Heart left ventricle (tissue), 16 donors: ENCODE measurements around the gene DOP1A. TPM values are rescaled to one million over a fixed set of nuclear protein-coding genes. Genes with fewer than 3 reads are reported as not detected.

Experiments
- ATAC-seq, 4 donors: fragments of 200-7000 bp; cut with Tn5 transposase; one replicate each; pipeline ENCODE4 v1.9.1; 2020 to 2022; ENCODE audit warnings: moderate library complexity in 4 of 4, mild to moderate bottlenecking in 3 of 4, moderate number of reproducible peaks in 1 of 4
- DNase-seq, 5 donors: peaks; one replicate each; pipeline ENCODE4 v3.0.0-alpha.2; 2020
- H3K27ac ChIP-seq, 12 donors: fragments of 200-600 bp; sonication (generic) in 4 of 12; one replicate each; pipeline versions ENCODE4 v1.5.0 to v1.8.0; 2016 to 2022; ENCODE audit warnings: mild to moderate bottlenecking in 2 of 12
- H3K27me3 ChIP-seq, 9 donors: fragments of 200-600 bp; sonication (generic) in 2 of 9; one replicate each; pipeline versions ENCODE4 v1.5.1 to v1.8.0; 2016 to 2022; ENCODE audit warnings: mild to moderate bottlenecking in 3 of 9
- H3K36me3 ChIP-seq, 9 donors: fragments of 200-600 bp; sonication (generic) in 2 of 9; one replicate each; pipeline versions ENCODE4 v1.5.0 to v1.8.0; 2018 to 2022; ENCODE audit warnings: mild to moderate bottlenecking in 2 of 9
- H3K4me1 ChIP-seq, 12 donors: fragments of 200-600 bp; sonication (generic) in 4 of 12; one replicate each; pipeline versions ENCODE4 v1.5.0 to v1.8.0; 2016 to 2022; ENCODE audit warnings: mild to moderate bottlenecking in 3 of 12
- H3K4me3 ChIP-seq, 12 donors: fragments of 200-600 bp; sonication (generic) in 4 of 12; one replicate each; pipeline versions ENCODE4 v1.5.0 to v1.8.0; 2017 to 2022; ENCODE audit warnings: mild to moderate bottlenecking in 9 of 12, moderate library complexity in 4 of 12
- H3K9me3 ChIP-seq, 12 donors: fragments of 200-600 bp; sonication (generic) in 4 of 12; one replicate each; pipeline versions ENCODE4 v1.5.0 to v1.8.0; 2016 to 2022; ENCODE audit warnings: mild to moderate bottlenecking in 1 of 12
- CTCF ChIP-seq, 12 donors: fragments of 200-600 bp; sonication (generic) in 4 of 12; IDR thresholded peaks; one replicate each; pipeline versions ENCODE4 v1.5.0 to v1.8.0; 2018 to 2022; ENCODE audit warnings: antibody characterized with exemption in 12 of 12, mild to moderate bottlenecking in 5 of 12
- POLR2A ChIP-seq, 2 donors: fragments of 450-650 bp; IDR thresholded peaks; one replicate each; pipeline ENCODE4 v1.6.1; 2017; ENCODE audit warnings: antibody characterized with exemption in 2 of 2, mild to moderate bottlenecking in 2 of 2, moderate library complexity in 2 of 2
- WGBS, 4 donors: extraction: QIAGEN DNeasy Blood & Tissue Kit in 2 of 4; methylation state at CpG; one replicate each; pipeline versions ENCODE4 v1.1.5 to v1.1.7; 2013 to 2018; 5-methylcytosine and 5-hydroxymethylcytosine counted together
- intact Hi-C, 10 donors: fragments of 100-400 bp; cut with DNase I; formaldehyde crosslinking; loops; one replicate each; pipeline versions ENCODE4 v1.11.1 to v1.14.2; 2022
- polyA plus RNA-seq, 2 donors: library from polyadenylated mRNA; stranded (reverse); fragments of 200-250 nt; gene quantifications; one replicate each; pipeline ENCODE4 v1.2.3, GENCODE V29; 2013
- total RNA-seq, 9 donors: library from RNA; depleted of rRNA in 2 of 9; stranded (reverse); fragments of >200 nt in 2 of 9; fragmentation: NEBNext Ultra II Directional in 3 of 9; extraction: Animal tissue kit (Norgen Biotek cat#: 25700) in 3 of 9; gene quantifications; one replicate each; pipeline versions ENCODE4 v1.1.0 to v1.2.4, GENCODE V29; 2016 to 2023
- donor health status: ischemic (EF 13 %, LVEDD 7.1; RV severe dilation, severe dysfunction).
- donor health status: healthy with polysubstance abuse.
- donor health status: DM: no; HTN: yes; CAD: no.
- donor health status: DM: no; HTN: no; CAD: no.
- donor health status: ischemic (EF 25% LVEDD 6.9; RV normal size, moderate dysfunction).
- donor health status: ischemic (EF 25% LVEDD 5.7; RV mildly dilated, moderate dysfunction).
- donor health status: healthy.
- donor health status: DM: yes; HTN: yes; CAD: no.
- donor health status: ischemic (EF 35%, LVEDD 5.7; RV mildly dilated, moderate dysfunction).
- donor health status: nonischemic (EF 11% LVEDD 7.7; RV severe dilation, severe dysfunction).
- donor health status: DM: yes; HTN: yes; CAD: no.
- donor health status: PGD.
- donor health status: ischemic (EF 29% LVEDD 5.4; RV normal size, mild dysfunction).
- donor health status: nonischemic (EF 23%, LVEDD 6.1; RV moderate dilation, normal function).

Gene DOP1A
- total and polyA plus RNA-seq, 11 donors = 5.0 to 25.7 (median 22.6) TPM

- Histone ChIP-seq H3K27ac (no peak overlapping the region), H3K36me3 (peaks cover 3 to 100% (median 98%) of the 10 kb centered on the region in 9 donors), H3K9me3 (no peaks in the 10 kb centered on the region), H3K4me3 (no peak overlapping the region), H3K4me1 (no peaks in the 10 kb centered on the region), H3K27me3 (no peaks in the 10 kb centered on the region)
- TF ChIP-seq CTCF (IDR thresholded peaks at IDR 0.05) (no peak), POLR2A (IDR thresholded peaks at IDR 0.05) (no peak)
- intact Hi-C loops = loop anchor here in 1 of 10 donors (5.0 kb wide), 1 partner anchor 36 kb away; no protein-coding TSS in a partner anchor
- no peak for DNase-seq
- ATAC-seq = no peak
- 89 to 93% (median 91%) methylated on average over 1 of the region's 1 CpG for WGBS, 4 donors
Observed at GRCh38 chr6:83168556-83168955, 101.1 kb downstream of the DOP1A start.

- TF ChIP-seq CTCF (IDR thresholded peaks at IDR 0.05) (no peak), POLR2A (IDR thresholded peaks at IDR 0.05) (no peak)
- H3K9me3 ChIP-seq = no peaks in the 10 kb centered on the region
- H3K27ac ChIP-seq = no peak overlapping the region
- H3K4me1 ChIP-seq = no peaks in the 10 kb centered on the region
- DNase-seq (no peak), ATAC-seq (no peak)
- H3K4me3 ChIP-seq = no peak overlapping the region
- intact Hi-C loops = loop anchor here in 1 of 10 donors (5.0 kb wide), 1 partner anchor 37 kb away; no protein-coding TSS in a partner anchor
- H3K27me3 ChIP-seq = no peaks in the 10 kb centered on the region
- peaks cover 3 to 100% (median 98%) of the 10 kb centered on the region in 9 donors for H3K36me3 ChIP-seq
Observed at GRCh38 chr6:83169106-83169505, 101.6 kb downstream of the DOP1A start.

GRCh38 chr6:83169511-83169910, 102.0 kb downstream of the DOP1A start:
- intact Hi-C loops = loop anchor here in 1 of 10 donors (5.0 kb wide), 1 partner anchor 37 kb away; no protein-coding TSS in a partner anchor
- no peak for TF ChIP-seq CTCF (IDR thresholded peaks at IDR 0.05)
- no peak for TF ChIP-seq POLR2A (IDR thresholded peaks at IDR 0.05)
- ATAC-seq = no peak
- Histone ChIP-seq H3K27ac (no peak overlapping the region), H3K27me3 (no peaks in the 10 kb centered on the region), H3K4me3 (no peak overlapping the region), H3K4me1 (no peaks in the 10 kb centered on the region), H3K9me3 (no peaks in the 10 kb centered on the region), H3K36me3 (peaks cover 3 to 100% (median 100%) of the 10 kb centered on the region in 9 donors)
- no peak for DNase-seq
- 84 to 97% (median 93%) methylated on average over 1 of the region's 1 CpG for WGBS, 4 donors

GRCh38 chr6:83176246-83176645, 108.8 kb downstream of the DOP1A start:
- WGBS, 4 donors = 85 to 92% (median 89%) methylated on average over 4 of the region's 4 CpGs
- Histone ChIP-seq H3K27ac (no peak overlapping the region), H3K36me3 (peaks cover 0 to 100% (median 98%) of the 10 kb centered on the region in 9 donors), H3K9me3 (no peaks in the 10 kb centered on the region), H3K27me3 (no peaks in the 10 kb centered on the region), H3K4me1 (peaks cover 0 to 4% (median 0%) of the 10 kb centered on the region in 12 donors), H3K4me3 (no peak overlapping the region)
- TF ChIP-seq POLR2A (IDR thresholded peaks at IDR 0.05) (no peak), CTCF (IDR thresholded peaks at IDR 0.05) (no peak)
- DNase-seq (no peak), ATAC-seq (no peak)
- intact Hi-C loops = no loop called here
